ENCODE data around the gene DNAAF9.
"Not testable (repeated sequence)": the region's sequence is repeated elsewhere in the genome, so short reads cannot be mapped to it uniquely, and the experiment has no call there.

The DNAAF9 gene

DNA sequence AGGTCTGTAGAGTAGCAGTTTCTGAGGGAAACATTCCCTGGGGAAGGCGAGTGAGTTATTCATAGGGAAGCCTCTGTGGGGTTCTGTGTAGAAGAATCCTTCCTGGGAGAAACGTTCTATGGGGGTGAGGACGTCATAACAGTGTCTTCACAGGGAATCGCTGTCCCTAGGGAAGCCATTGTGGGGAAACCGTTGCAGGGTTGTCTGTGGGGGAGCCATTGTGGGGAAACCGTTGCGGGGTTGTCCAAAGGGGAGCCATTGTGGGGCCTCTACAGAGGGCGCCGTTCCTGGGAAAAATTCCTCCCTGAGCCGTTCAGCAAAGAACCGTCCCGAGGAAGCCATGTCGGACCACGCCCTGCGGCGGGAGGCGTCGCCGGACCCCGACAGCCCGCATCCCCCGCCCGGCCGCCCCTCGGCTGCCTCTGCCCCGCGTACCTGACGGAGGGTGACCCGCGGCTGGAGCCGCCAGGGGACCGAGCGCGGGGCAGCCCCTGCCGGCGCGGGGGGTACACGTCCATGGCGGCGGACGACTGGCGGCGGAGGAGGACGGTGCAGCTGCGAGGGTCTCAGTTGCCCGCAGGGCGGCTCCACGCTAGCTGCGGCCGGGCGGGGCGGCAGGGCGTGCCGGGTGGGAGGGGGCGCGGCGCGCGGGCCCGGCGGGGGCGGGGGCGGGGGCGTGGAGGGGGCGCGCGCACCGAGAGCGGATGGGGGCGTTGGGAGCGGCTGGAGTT, at the start of gene DNAAF9:
TSS of gene DNAAF9 (minus strand) at position 630 of the 731 bp plus-strand sequence. CDS start at position 518, 112 bp downstream.
- peak; percentile 74 for DNase-seq

DNA sequence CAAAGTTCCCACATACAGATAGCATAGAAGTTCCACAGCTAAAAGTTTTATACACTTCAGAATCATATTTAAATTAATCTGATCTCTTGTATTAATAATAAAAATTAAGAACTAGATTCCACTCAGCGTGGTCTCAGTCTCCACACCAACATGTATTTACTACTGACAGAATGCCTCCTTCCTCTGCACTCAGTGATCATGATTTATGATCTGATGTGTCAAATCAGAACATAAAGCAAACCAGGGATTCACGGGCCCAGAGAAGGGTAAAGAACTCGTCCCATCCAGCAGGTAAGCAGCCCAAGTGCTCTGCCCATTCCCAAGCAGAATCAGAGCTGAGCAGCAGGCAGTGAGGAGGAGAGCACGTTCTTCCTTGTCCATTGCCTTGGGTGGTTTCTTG, 49.2 kb upstream of the DNAAF9 start:
- no peak for DNase-seq

DNA sequence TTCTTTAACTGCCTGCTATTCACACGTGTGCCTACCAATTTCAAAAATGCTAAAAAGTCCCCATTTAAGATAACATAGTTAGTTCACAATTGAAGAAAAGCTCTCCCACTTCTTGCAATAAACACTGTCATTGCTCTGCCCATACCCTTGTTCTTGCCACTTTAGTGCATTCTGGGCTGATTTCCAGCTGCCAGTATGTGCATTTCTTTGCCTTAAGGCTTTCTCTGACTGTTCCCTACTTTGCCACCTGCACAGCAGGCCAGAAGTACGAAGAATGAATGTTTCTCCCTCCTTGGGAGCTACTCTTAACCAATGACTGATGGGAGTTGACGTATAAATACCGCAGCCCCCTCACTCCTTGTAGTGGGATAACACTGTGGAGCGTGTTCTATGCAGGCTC, 47.4 kb upstream of the DNAAF9 start:
- DNase-seq = no peak

DNA sequence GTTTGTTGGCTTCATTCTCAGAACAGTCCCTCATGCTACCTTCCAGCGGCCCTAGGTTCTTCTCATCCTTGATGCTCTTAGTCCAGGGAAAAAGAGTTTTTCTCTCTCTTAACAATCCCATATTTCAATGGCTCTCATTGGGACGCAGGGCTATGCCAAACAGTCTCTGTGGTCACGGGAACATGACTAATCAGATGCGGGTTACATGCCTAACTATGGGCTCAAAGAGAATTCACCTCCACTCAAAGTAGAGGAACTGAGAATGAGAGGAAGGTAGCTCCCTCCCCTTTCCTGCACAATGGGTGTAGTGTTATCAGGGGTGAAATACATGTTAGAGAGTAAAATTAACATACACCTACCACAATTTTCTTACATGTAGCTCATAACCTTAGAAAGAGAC, 45.2 kb upstream of the DNAAF9 start:
- no peak for DNase-seq

DNA sequence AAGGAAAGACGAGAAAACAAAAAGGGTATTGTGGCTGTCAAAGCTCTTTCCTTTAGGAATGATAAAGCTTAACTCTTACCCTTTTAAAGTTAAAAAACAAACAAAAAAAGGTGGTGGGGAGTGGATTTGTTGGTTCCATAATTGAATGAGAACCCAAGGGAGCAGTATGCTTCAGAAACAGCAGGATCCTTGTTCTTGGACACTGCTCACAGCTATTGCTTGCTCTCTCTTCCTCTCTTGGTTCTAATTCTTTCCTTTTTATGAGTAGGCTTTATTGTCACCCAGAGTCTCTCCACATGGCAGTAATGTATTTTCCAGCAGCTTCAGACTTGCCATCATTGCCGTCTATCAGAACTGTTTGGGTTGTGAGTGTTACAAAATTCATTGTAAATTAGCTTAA, 44.7 kb upstream of the DNAAF9 start:
- no peak for DNase-seq

DNA sequence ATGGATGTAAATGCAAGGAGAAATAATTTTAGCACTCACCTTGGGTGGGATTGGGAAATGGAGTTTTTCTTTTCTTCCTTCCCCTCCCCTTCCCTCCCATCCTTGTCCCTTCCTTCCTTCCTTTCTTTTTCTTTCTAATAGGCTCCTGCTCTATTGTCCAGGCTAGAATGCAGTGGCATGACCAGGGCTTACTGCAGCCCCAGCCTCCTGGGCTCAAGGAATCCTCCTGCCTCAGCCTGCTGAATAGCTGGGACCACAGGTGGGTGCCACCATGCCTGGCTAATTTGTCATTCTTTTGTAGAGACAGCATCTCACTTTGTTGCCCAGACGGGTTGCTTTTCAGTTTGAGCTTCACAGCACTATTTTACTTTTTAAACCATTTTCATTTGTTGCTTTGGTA, 41.9 kb upstream of the DNAAF9 start:
- DNase-seq = no peak

DNA sequence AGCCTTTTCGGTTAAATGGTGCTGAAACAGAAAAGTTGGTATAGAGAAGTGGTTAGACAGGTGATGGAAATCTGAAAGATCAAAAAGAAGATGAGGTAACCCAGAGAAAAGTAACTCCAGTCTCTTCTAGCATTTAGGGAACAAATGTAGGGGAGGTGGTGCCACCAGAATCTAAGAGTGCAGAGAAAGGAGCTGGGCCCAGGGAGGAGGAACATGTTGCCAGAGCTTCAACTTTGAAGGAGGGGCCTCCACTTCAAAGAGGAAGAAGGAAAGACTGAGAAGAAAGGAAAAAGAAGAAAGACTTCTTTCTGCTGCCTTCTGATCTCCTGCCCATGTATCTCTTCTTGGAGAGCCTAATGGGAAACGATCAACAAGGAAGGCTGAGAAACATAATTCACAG, 39.9 kb upstream of the DNAAF9 start:
- DNase-seq = no peak

DNA sequence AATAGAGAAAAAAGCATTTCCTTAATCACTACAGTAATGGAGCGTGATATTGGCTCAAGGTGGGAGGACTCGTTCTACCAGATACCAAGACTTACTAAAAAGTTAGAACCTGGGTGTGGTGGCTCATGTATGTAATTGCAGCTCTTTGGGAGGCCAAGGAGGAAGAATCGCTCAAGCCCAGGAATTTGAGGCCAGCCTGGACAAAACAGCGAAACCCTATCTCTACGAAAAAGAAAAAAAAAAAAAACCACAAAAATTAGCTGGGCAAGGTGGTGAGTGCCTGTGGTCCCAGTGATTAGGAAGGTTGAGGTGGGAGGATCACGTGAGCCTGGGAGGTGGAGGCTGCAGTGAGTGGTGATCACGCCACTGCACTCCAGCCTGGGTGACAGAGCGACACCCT, 39.3 kb upstream of the DNAAF9 start:
- DNase-seq = no peak

DNA sequence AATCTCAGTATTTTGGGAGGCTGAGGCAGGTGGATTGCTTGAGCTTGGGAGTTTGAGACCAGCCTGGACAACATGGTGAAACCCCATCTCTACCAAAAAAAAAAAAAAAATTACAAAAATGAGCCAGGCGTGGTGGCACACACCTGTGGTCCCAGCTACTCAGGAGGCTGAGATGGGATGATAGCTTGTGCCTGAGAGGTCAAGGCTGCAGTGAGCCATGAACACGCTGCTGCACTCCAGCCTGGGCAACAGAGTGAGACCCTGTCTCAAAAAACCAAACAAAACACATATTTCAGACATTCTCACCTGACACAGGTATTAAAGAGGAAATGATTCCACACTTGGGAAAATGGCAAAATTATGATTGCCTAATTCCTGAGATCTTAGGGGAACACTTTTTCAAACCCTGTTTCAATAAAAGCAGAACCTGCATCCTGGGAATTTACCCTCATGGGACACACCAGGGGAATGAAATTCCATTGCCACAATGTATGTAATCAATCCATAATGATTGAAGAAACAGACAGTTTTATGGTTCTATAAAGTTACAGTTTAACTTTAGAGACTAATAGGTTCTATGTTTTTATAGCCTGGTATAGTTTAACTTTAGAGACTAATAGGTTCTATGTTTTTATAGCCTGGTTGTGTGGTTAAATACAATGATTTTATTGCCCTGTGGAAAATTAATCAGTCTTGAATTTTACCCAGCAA, 29.6 kb upstream of the DNAAF9 start:
- DNase-seq = no peak

DNA sequence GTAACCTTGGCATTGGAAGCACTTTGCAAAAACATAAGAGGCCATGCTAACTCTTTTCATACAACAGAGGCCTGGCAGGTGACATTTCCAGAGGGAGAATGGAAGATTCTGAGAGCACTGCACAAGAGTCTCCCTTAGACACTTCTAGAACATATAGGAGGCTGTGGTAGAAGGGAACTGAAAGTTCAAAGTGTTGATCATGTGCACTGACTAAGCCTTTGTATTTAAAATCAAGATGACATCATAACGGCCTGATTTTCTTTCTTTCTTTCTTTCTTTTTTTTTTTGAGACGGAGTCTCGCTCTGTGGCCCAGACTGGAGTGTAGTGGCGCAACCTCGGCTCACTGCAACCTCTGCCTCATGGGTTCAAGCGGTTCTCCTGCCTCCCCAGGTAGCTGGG, 26.8 kb upstream of the DNAAF9 start:
- no peak for DNase-seq

DNA sequence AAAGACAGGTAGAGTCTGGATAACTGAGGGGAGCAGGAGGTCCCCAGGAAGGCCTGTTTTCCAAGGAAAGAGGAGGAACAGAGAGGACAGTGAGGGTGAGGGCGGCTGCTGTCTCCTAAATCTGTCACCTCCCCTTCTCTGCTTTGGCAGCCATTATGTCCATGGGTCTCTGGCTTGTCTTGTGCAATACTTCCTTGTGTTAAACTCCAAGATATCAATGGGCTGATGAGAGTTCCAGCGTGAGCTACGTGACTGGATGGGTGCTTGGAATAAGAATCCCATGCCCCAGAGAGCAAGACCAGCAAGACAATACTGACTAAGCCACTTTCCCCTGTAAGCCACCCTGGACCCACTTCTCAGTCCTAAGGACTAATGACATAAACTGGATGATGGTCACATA, 26.3 kb upstream of the DNAAF9 start:
- no peak for DNase-seq

DNA sequence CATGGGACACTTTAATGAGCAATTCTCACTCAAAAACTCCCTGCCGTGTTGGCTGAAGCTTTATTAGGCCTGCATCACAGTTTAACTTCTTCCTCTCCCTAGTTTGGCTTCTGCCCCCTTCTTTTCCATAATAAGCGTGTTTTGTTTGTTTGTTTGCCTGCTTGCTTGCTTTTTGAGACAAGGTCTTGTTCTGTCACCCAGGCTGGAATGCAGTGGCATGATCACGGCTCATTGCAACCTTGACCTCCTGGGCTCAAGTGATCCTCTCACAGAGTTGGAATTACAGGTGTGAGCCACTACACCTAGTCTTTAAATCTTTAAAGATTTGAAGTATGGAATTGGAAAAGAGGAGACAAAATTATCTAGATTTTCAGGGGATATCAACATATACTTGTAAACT, 25.4 kb upstream of the DNAAF9 start:
- no peak for DNase-seq

DNA sequence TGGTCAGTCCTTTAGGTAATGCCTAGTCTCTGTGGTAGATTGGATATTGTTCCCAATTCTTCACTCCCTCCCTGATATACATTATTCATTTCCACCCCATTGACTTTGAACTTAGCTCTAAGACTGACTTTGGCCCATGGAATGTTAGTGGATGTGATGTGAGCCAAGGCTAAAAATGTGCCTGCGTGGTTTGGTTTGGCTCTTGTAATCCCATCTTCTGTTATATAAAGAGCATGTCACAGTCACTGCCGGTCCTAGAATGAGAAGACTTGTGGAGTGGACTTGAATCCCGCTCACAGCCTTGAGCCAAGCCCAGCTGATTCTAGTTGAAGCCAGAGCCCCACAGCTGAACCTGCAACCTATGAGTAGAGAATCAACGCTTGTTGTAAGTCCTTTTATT, 23.6 kb upstream of the DNAAF9 start:
- DNase-seq = no peak

DNA sequence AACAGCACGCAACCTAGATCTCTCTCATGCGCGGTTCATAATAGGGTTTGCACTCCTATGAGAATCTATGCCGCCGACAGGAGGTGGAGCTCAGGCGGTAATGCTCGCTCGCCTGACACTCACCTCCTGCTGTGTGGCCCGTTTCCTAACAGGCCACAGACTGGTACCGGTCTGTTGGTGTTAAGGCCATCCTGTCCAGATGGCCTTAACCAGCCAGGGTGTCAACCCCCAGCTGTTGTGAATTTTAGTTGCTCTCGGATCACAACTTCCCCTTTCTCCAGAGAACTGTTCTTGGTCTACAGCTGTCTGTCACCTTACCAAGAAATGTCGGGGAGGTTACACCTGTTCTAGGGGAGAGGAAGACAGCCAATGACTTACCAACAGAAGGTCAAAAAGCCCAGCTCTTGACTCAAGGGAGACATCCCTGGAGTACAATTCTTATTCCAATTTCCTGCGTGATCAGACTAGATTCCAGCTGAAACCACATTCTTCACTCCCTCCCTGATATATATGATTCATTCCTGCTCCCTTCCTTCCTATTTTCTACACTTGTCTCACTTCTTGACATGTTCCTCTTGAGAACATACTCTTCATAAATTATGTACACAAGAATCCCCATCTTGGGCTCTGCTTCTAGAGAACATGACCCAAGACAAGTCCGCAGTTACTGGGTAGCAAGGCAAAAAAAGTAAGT, 23.1 kb upstream of the DNAAF9 start:
- DNase-seq = no peak

DNA sequence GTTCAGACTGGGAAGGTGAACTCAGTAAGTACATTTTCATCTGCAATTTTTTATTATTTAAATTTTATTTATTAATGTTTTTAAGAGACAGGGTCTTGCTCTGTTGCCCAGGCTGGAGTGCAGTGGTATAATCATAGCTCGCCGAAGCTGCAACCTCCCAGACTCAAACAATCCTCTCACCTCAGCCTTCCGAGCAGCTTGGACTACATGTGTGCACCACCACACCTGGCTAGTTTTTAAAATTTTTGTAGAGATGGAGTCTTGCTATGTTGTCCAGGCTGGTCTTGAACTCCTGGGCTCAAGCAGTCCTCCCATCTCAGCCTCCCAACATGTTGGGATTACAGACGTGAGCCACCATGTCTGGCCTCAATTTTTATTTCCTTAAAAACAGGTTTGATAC, 19.3 kb upstream of the DNAAF9 start:
- DNase-seq = not testable (repeated sequence)

DNA sequence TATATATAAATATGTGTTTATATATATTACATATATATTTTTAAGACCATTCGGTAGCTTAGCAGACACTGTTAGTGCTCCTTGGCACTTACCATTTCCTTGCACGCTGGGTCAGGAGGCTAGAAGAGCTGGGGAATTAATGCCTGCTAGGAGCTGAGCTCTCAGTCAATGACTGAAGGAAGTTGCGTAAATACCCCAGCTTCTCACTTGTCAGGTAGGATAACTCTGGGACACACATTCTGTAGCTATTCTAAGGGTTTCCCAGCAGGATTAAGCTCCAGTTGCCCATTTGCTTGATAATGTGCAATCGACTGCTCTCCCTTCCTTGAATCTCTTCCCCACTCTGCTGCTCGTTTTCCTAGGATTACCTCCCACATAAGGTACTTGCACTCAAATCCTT, 15.7 kb upstream of the DNAAF9 start:
- DNase-seq = no peak

DNA sequence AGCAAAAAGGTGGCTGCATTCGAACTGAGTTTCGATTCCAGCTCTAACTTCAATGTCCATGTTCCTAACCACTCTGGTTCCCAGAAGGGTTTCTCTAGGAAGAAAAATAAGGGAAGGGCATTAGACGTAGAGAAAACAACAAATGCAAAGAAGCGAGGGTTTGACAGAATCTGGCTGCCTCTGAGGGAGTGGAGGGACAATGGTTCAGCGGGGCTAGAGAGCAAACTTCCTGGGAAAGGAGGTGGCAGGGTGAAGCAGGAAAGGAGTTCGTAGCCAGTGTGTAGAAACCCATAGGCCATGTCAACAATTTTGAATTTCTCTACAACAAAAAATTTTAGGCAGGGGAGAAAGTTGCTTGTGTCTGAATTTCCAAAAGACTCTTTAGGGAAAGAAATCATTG, 14.5 kb upstream of the DNAAF9 start:
- no peak for DNase-seq

DNA sequence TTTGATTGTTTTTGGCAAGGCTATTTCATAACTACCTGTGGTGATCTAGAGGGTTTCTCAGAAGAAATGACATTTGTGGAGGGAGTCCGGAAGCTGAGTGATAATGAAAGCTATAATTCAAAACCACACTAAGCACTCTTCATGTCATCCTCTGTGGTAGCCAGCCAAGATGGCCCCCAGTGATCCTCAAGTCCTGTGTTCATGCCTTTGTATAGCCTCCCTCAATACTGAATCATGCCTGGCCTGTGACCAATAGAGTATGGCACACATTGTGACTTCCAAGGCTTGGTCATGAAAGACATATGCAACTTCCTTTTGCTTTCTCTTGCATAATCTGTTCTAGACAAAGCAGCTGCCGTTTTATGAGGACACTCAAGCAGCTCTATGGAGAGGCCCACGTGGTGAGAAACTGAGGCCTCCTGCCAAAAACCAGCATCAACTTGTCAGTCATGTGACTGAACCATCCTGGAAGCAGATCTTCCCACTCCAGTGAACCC, 12.8 kb upstream of the DNAAF9 start:
- peak; percentile 51 for DNase-seq

DNA sequence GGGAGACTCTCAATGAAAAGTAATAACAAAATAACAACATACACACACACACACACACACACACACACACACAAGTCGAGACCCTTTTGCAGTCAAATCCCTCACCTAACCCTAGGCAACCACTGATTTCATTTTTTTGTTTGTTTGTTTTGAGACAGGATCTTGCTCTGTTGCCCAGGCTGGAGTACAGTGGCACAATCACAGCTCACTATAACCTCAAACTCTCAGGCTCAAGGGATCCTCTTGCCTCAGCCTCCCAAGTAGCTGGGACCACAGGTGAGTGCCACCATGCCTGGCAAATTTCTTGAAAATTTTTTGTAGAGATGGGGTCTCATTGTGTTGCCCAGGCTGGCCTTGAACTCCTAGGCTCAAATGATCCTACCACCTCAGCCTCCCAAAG, 10.7 kb upstream of the DNAAF9 start:
- not testable (repeated sequence) for DNase-seq

DNA sequence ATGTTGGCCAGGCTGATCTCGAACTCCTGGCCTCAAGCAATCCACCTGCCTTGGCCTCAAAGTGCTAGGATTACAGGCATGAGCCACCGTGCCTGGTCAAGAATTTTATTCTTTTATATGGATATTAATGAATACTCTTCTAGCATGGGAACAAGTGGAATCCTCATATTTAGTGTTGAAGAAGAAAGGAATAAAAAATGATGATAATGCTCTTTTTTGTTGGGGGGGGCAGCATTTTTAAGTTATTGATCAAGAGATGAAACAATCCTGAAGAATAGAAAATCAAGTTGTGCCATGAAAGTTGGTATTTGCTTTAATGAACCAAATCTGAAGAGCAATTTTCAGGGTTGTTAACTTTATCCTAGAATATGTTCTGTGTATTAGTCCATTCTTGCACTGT, 6.7 kb upstream of the DNAAF9 start:
- DNase-seq = no peak

DNA sequence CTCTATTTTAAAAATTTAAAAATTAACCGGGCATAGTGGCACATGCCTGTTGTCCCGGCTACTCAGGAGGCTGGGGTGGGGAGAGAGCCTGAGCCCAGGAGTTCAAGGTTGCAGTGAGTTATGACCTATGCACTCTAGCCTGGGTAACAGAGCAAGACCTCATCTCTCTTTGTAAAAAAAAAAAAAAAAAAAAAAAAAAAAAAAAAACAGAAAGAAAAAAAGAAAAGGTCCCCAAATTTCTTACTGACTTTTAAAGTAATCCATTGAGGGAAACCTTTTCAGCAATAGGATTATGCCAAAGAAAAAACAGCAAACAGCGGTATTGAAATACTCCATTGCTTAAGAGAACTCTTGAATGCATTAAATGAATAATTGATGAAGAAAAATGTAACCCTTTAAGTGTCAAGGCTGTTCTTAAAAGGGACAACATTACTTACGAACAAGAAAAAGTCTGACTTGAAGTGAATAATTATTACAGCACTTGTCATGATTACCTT, 6.0 kb upstream of the DNAAF9 start:
- no peak for DNase-seq

DNA sequence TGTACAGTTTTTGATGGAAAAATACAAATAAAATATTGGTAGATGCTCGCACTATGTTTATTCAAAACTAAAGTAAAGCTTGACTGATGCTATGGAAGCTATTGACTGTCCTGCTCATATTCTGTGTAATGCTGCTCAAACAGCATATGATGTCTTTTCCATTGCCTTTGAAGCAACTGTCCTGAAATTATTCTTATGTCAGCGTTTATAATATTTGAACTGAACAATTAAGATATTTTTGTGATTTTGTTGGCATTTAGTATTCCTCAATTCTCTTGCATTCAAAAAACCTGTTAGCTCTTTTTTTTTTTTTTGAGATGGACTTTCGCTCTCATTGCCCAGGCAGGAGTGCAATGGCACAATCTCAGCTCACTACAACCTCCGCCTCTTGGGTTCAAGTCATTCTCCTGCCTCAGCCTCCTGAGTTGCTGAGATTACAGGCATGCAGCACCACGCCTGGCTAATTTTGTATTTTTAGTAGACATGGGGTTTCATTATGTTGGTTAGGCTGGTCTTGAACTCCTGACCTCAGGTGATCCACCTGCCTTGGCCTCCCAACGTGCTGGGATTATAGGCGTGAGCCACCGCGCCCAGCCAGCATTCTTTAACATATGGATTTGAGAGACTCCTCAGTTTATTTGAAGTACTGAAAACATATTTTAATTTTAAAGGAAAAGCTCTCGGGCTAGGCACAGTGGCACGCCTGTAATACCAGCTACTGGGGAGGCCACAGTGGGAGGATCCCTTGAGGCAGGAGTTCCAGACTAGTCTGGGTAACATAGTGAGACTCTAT, 5.3 kb upstream of the DNAAF9 start:
- no peak for DNase-seq

DNA sequence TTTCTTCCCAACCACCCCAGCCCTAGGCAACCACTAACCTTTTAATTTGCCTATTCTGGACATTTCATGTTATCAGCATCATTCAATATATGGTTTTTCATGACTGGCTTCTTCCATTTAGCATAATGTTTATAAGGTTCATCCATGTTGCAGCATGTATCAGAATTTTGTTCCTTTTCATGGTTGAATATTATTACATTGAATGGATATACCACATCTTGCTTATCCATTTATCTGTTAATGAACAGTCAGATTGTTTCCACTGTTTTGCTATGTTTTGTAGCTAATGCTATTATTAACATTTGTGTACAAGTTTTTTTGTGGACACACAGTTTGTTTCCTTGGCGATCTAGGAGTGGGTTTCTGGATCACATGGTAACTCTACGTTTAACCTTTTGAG, 3.0 kb upstream of the DNAAF9 start:
- no peak for DNase-seq
